Activated naive CD4-positive, alpha-beta T cell treated with anti-CD3 and anti-CD28 coated beads, Interleukin-2, amount 50 U/mL, for 24 hours (primary cell): ENCODE measurements around the gene NHLH2.

Source experiments
- H3K27ac Mint-ChIP-seq: one replicate; pipeline ENCODE4 v1.8.0; 2021; ENCODE audit warnings: mild to moderate bottlenecking, mixed read lengths
- H3K27me3 Mint-ChIP-seq: one replicate; pipeline ENCODE4 v1.8.0; 2021; ENCODE audit warnings: mixed read lengths
- H3K36me3 Mint-ChIP-seq: one replicate; pipeline ENCODE4 v1.8.0; 2021; ENCODE audit warnings: mixed read lengths
- H3K4me1 Mint-ChIP-seq: one replicate; pipeline ENCODE4 v1.8.0; 2021; ENCODE audit warnings: mixed read lengths
- H3K4me3 Mint-ChIP-seq: one replicate; pipeline ENCODE4 v1.8.0; 2021; ENCODE audit warnings: mild to moderate bottlenecking, mixed read lengths
- H3K9me3 Mint-ChIP-seq: one replicate; pipeline ENCODE4 v1.8.0; 2021; ENCODE audit warnings: mixed read lengths

The NHLH2 gene

GRCh38 chr1:115794976-115795639 is 45.8 kb downstream of the NHLH2 start:
- Mint-ChIP-seq H3K27me3 (peaks cover 16% of the 10 kb centered on the region), H3K36me3 (no peaks in the 10 kb centered on the region), H3K9me3 (no peaks in the 10 kb centered on the region), H3K4me3 (no peak overlapping the region), H3K4me1 (no peaks in the 10 kb centered on the region), H3K27ac (no peak overlapping the region)

GRCh38 chr1:115793162-115793561 is 47.8 kb downstream of the NHLH2 start:
- no peaks in the 10 kb centered on the region for H3K9me3 Mint-ChIP-seq
- no peak overlapping the region for H3K4me3 Mint-ChIP-seq
- H3K4me1 Mint-ChIP-seq: no peaks in the 10 kb centered on the region
- H3K36me3 Mint-ChIP-seq: no peaks in the 10 kb centered on the region
- H3K27ac Mint-ChIP-seq: no peak overlapping the region
- peaks cover 14% of the 10 kb centered on the region for H3K27me3 Mint-ChIP-seq

GRCh38 chr1:115791816-115792215 is 49.1 kb downstream of the NHLH2 start:
- Mint-ChIP-seq H3K4me3 (no peak overlapping the region), H3K36me3 (no peaks in the 10 kb centered on the region), H3K27me3 (peaks cover 11% of the 10 kb centered on the region), H3K27ac (no peak overlapping the region), H3K4me1 (no peaks in the 10 kb centered on the region), H3K9me3 (peaks cover 2% of the 10 kb centered on the region)

GRCh38 chr1:115790846-115791245 is 50.1 kb downstream of the NHLH2 start:
- Mint-ChIP-seq H3K4me1 (no peaks in the 10 kb centered on the region), H3K4me3 (no peak overlapping the region), H3K27me3 (peaks cover 10% of the 10 kb centered on the region), H3K9me3 (peaks cover 5% of the 10 kb centered on the region), H3K27ac (no peak overlapping the region), H3K36me3 (no peaks in the 10 kb centered on the region)

GRCh38 chr1:115790356-115790755 is 50.6 kb downstream of the NHLH2 start:
- H3K4me1 Mint-ChIP-seq: no peaks in the 10 kb centered on the region
- H3K4me3 Mint-ChIP-seq: no peak overlapping the region
- peaks cover 5% of the 10 kb centered on the region for H3K9me3 Mint-ChIP-seq
- no peaks in the 10 kb centered on the region for H3K36me3 Mint-ChIP-seq
- H3K27ac Mint-ChIP-seq: no peak overlapping the region
- H3K27me3 Mint-ChIP-seq: peaks cover 10% of the 10 kb centered on the region
